Trophoblast cell (in vitro differentiated cells and primary cell): ENCODE data around the gene ABLIM3.

Source experiments
- DNase-seq, 2 donors: peaks; one replicate each; pipeline ENCODE4 v3.0.0-alpha.2; 2016
- H2AFZ ChIP-seq: 2 replicates; pipeline ENCODE4 v1.6.1; 2013; ENCODE audit warnings: low read length, moderate library complexity, mild to moderate bottlenecking; ENCODE audit not compliant: insufficient read depth, poor library complexity
- H2AK5ac ChIP-seq: 2 replicates; pipeline ENCODE4 v1.6.1; 2013; ENCODE audit warnings: mild to moderate bottlenecking, low read length
- H2BK120ac ChIP-seq: 2 replicates; pipeline ENCODE4 v1.6.1; 2013; ENCODE audit warnings: low read length, mild to moderate bottlenecking, moderate library complexity; ENCODE audit not compliant: insufficient read depth, poor library complexity
- H2BK12ac ChIP-seq: 2 replicates; pipeline ENCODE4 v1.6.1; 2013; ENCODE audit warnings: mild to moderate bottlenecking, low read length, moderate library complexity
- H2BK5ac ChIP-seq: 2 replicates; pipeline ENCODE4 v1.6.1; 2013; ENCODE audit warnings: low read length, low read depth, moderate library complexity, mild to moderate bottlenecking; ENCODE audit not compliant: poor library complexity
- H3K14ac ChIP-seq: 2 replicates; pipeline ENCODE4 v1.6.1; 2013; ENCODE audit warnings: mild to moderate bottlenecking, low read length
- H3K18ac ChIP-seq: 2 replicates; pipeline ENCODE4 v1.6.1; 2013; ENCODE audit warnings: mild to moderate bottlenecking, low read length
- H3K23ac ChIP-seq: 2 replicates; pipeline ENCODE4 v1.6.1; 2013; ENCODE audit warnings: low read length
- H3K27ac ChIP-seq: 2 replicates; pipeline ENCODE4 v1.5.1; 2013; ENCODE audit warnings: low read depth, mild to moderate bottlenecking, inconsistent platforms, low read length, moderate library complexity
- H3K27me3 ChIP-seq: 2 replicates; pipeline ENCODE4 v1.6.1; 2013; ENCODE audit warnings: inconsistent platforms, mild to moderate bottlenecking, low read length, moderate library complexity; ENCODE audit not compliant: insufficient read depth
- H3K36me3 ChIP-seq, 2 experiments: 1 replicate in 1 of 2; 2 replicates in 1 of 2; pipeline ENCODE4 v1.6.1; 2013; ENCODE audit warnings: low read length in 2 of 2, mild to moderate bottlenecking in 2 of 2, moderate library complexity in 1 of 2; ENCODE audit not compliant: insufficient read depth in 2 of 2, control insufficient read depth in 1 of 2
- H3K4ac ChIP-seq: 2 replicates; pipeline ENCODE4 v1.6.1; 2013; ENCODE audit warnings: low read depth, mild to moderate bottlenecking, low read length, moderate library complexity
- H3K4me1 ChIP-seq, 2 experiments: 1 replicate in 1 of 2; 2 replicates in 1 of 2; pipeline ENCODE4 v1.6.1; 2013; ENCODE audit warnings: low read length in 2 of 2, mild to moderate bottlenecking in 2 of 2, moderate library complexity in 1 of 2; ENCODE audit not compliant: insufficient read depth in 2 of 2, control insufficient read depth in 1 of 2
- H3K4me2 ChIP-seq: 2 replicates; pipeline ENCODE4 v1.6.1; 2013; ENCODE audit warnings: inconsistent platforms, mild to moderate bottlenecking, low read length, moderate library complexity
- H3K4me3 ChIP-seq: 2 replicates; pipeline ENCODE4 v1.5.1; 2013; ENCODE audit warnings: mild to moderate bottlenecking, low read depth, low read length, inconsistent platforms
- H3K79me1 ChIP-seq: one replicate; pipeline ENCODE4 v1.6.1; 2013; ENCODE audit warnings: low read length
- H3K79me2 ChIP-seq: 2 replicates; pipeline ENCODE4 v1.6.1; 2013; ENCODE audit warnings: low read length, mild to moderate bottlenecking; ENCODE audit not compliant: control insufficient read depth, insufficient read depth, poor library complexity
- H3K9ac ChIP-seq: 2 replicates; pipeline ENCODE4 v1.6.1; 2013; ENCODE audit warnings: mild to moderate bottlenecking, low read length
- H3K9me3 ChIP-seq: 2 replicates; pipeline ENCODE4 v1.6.1; 2013; ENCODE audit warnings: low read depth, mild to moderate bottlenecking, control low read depth, inconsistent platforms, low read length; ENCODE audit not compliant: insufficient read depth
- H4K12ac ChIP-seq: 2 replicates; pipeline ENCODE4 v1.6.1; 2013; ENCODE audit warnings: low read depth, mild to moderate bottlenecking, low read length, moderate library complexity
- H4K8ac ChIP-seq: 2 replicates; pipeline ENCODE4 v1.6.1; 2013; ENCODE audit warnings: low read depth, mild to moderate bottlenecking, low read length, moderate library complexity
- H4K91ac ChIP-seq: one replicate; pipeline ENCODE4 v1.6.1; 2013; ENCODE audit warnings: low read depth, mild to moderate bottlenecking, low read length, moderate library complexity
- WGBS: extraction: QIAGEN DNeasy Blood & Tissue Kit; methylation state at CpG from one replicate; pipeline ENCODE4 v1.1.7; 2013; ENCODE audit warnings: missing lambda C conversion rate; ENCODE audit not compliant: insufficient read length, insufficient coverage; ENCODE audit errors: extremely low coverage; 5-methylcytosine and 5-hydroxymethylcytosine counted together

ABLIM3 gene

GRCh38 chr5:149257889-149258705 lies 116.8 kb downstream of the ABLIM3 start:
- H3K18ac ChIP-seq = no peak overlapping the region
- no peak overlapping the region for H4K12ac ChIP-seq
- H3K79me1 ChIP-seq = no peaks in the 10 kb centered on the region
- no peaks in the 10 kb centered on the region for H3K9me3 ChIP-seq
- no peak overlapping the region for H3K4ac ChIP-seq
- H3K4me2 ChIP-seq = no peak overlapping the region
- H4K91ac ChIP-seq = no peak overlapping the region
- H4K8ac ChIP-seq = no peak overlapping the region
- no peak overlapping the region for H2BK5ac ChIP-seq
- no peak overlapping the region for H3K4me3 ChIP-seq
- H3K9ac ChIP-seq = no peak overlapping the region
- H3K27me3 ChIP-seq = no peaks in the 10 kb centered on the region
- H3K27ac ChIP-seq = no peak overlapping the region
- no peak overlapping the region for H2AK5ac ChIP-seq
- no peak overlapping the region for H3K23ac ChIP-seq
- no peak overlapping the region for H2AFZ ChIP-seq
- no peaks in the 10 kb centered on the region for H3K36me3 ChIP-seq
- WGBS = no CpG with 5 or more reads among the region's 10 CpGs
- H3K4me1 ChIP-seq = no peaks in the 10 kb centered on the region
- no peak overlapping the region for H2BK120ac ChIP-seq
- peak; percentile 65 to 83 for DNase-seq
- no peaks in the 10 kb centered on the region for H3K79me2 ChIP-seq
- no peak overlapping the region for H3K14ac ChIP-seq
- H2BK12ac ChIP-seq = no peak overlapping the region

GRCh38 chr5:149260761-149261160 lies 119.5 kb downstream of the ABLIM3 start:
- Histone ChIP-seq H2AFZ (no peak overlapping the region), H3K9ac (no peak overlapping the region), H3K18ac (no peak overlapping the region), H3K4me2 (no peak overlapping the region), H3K14ac (no peak overlapping the region), H4K8ac (no peak overlapping the region), H3K23ac (no peak overlapping the region), H3K79me1 (no peaks in the 10 kb centered on the region), H3K79me2 (no peaks in the 10 kb centered on the region), H3K4ac (no peak overlapping the region), H3K4me1 (no peaks in the 10 kb centered on the region), H3K27ac (no peak overlapping the region), H3K4me3 (no peak overlapping the region), H2BK5ac (no peak overlapping the region), H4K91ac (no peak overlapping the region), H3K36me3 (no peaks in the 10 kb centered on the region), H2AK5ac (no peak overlapping the region), H2BK120ac (no peak overlapping the region), H2BK12ac (no peak overlapping the region), H3K9me3 (no peaks in the 10 kb centered on the region), H3K27me3 (no peaks in the 10 kb centered on the region), H4K12ac (no peak overlapping the region)
- DNase-seq = peak; percentile 32 to 75
- WGBS = no CpG with 5 or more reads among the region's 1 CpG

GRCh38 chr5:149261246-149261645 lies 120.0 kb downstream of the ABLIM3 start:
- no peak overlapping the region for H2BK12ac ChIP-seq
- H4K12ac ChIP-seq = no peak overlapping the region
- no peak overlapping the region for H3K14ac ChIP-seq
- no peak overlapping the region for H3K18ac ChIP-seq
- no peak overlapping the region for H3K27ac ChIP-seq
- H3K9me3 ChIP-seq = no peaks in the 10 kb centered on the region
- no peak overlapping the region for H3K4me3 ChIP-seq
- no peak overlapping the region for H3K9ac ChIP-seq
- H3K79me1 ChIP-seq = no peaks in the 10 kb centered on the region
- no peak overlapping the region for H2AK5ac ChIP-seq
- H3K36me3 ChIP-seq = no peaks in the 10 kb centered on the region
- no peak overlapping the region for H4K8ac ChIP-seq
- H3K27me3 ChIP-seq = no peaks in the 10 kb centered on the region
- H3K4me1 ChIP-seq = no peaks in the 10 kb centered on the region
- no peak overlapping the region for H3K4me2 ChIP-seq
- no peak overlapping the region for H3K23ac ChIP-seq
- DNase-seq = no peak
- no peak overlapping the region for H2BK5ac ChIP-seq
- H3K4ac ChIP-seq = no peak overlapping the region
- WGBS = no CpG with 5 or more reads among the region's 7 CpGs
- no peaks in the 10 kb centered on the region for H3K79me2 ChIP-seq
- H2BK120ac ChIP-seq = no peak overlapping the region
- H2AFZ ChIP-seq = no peak overlapping the region
- H4K91ac ChIP-seq = no peak overlapping the region

- no peak overlapping the region for H2AFZ ChIP-seq
- no peak overlapping the region for H3K4me2 ChIP-seq
- H3K27me3 ChIP-seq = no peaks in the 10 kb centered on the region
- no CpG with 5 or more reads among the region's 4 CpGs for WGBS
- no peak overlapping the region for H2AK5ac ChIP-seq
- H4K8ac ChIP-seq = no peak overlapping the region
- no peaks in the 10 kb centered on the region for H3K4me1 ChIP-seq
- H4K12ac ChIP-seq = no peak overlapping the region
- H3K27ac ChIP-seq = no peak overlapping the region
- H3K36me3 ChIP-seq = no peaks in the 10 kb centered on the region
- H3K79me1 ChIP-seq = no peaks in the 10 kb centered on the region
- H3K18ac ChIP-seq = no peak overlapping the region
- H2BK5ac ChIP-seq = no peak overlapping the region
- H3K9me3 ChIP-seq = no peaks in the 10 kb centered on the region
- H3K79me2 ChIP-seq = no peaks in the 10 kb centered on the region
- no peak overlapping the region for H2BK120ac ChIP-seq
- DNase-seq = no peak
- no peak overlapping the region for H2BK12ac ChIP-seq
- H3K4ac ChIP-seq = no peak overlapping the region
- H3K14ac ChIP-seq = no peak overlapping the region
- H3K4me3 ChIP-seq = no peak overlapping the region
- H3K23ac ChIP-seq = no peak overlapping the region
- H3K9ac ChIP-seq = no peak overlapping the region
- no peak overlapping the region for H4K91ac ChIP-seq
These were observed 121.0 kb downstream of the ABLIM3 start for GRCh38 chr5:149262315-149262714.
